IPS-18c (cell line): ENCODE data around the gene SLC38A10.
"Not testable (repeated sequence)": the region's sequence is repeated elsewhere in the genome, so short reads cannot be mapped to it uniquely, and the experiment has no call there.

Source experiments
- H3K4me3 ChIP-seq: 2 replicates; pipeline ENCODE4 v1.7.0; 2013; ENCODE audit warnings: low read depth, mild to moderate bottlenecking, low read length, moderate library complexity; ENCODE audit not compliant: insufficient read depth
- H3K9me3 ChIP-seq: one replicate; pipeline ENCODE4 v1.6.1; 2013; ENCODE audit warnings: mild to moderate bottlenecking, low read length, moderate library complexity; ENCODE audit not compliant: control insufficient read depth, insufficient read depth

SLC38A10 gene

GRCh38 chr17:81234506-81234855 lies 60.6 kb downstream of the SLC38A10 start:
- no peaks in the 10 kb centered on the region for H3K9me3 ChIP-seq
- H3K4me3 ChIP-seq: no peak overlapping the region

GRCh38 chr17:81233811-81234505 lies 61.1 kb downstream of the SLC38A10 start:
- H3K9me3 ChIP-seq: no peaks in the 10 kb centered on the region
- H3K4me3 ChIP-seq: no peak overlapping the region

- Histone ChIP-seq H3K9me3 (no peaks in the 10 kb centered on the region), H3K4me3 (no peak overlapping the region)
Measured at GRCh38 chr17:81233316-81233715, 61.8 kb downstream of the SLC38A10 start.

DNA sequence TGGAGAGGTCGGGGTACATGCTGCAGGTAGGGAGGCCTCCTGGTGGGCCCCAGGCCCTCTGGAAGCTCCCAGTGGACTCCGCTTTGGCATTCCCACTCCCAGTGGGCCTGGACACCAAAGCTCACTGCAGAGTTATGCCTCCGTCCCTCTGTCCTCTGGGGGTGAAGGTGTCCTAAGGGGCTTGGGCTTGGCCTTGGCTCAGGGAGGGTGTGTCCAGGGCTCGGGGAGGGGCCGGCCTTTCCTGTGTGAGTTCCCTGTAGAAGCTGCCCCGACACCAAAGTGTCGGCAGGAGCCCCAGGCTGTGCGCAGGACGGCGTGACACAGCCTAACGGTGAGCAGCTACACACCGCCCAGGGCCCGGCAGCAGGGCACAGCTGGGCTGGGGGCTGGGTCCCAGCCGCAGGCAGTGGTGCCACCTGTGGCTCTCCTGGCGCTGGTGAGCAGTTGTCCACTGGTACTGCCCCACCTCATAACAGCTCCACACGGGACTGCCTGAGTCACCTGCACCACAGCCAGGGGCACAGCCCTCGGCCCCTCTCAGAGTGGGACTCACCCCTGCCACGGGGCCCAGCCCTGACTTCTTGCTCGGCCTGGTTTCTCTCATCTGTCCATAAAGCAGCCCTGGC lies 62.4 kb downstream of the SLC38A10 start:
- no peak overlapping the region for H3K4me3 ChIP-seq
- no peaks in the 10 kb centered on the region for H3K9me3 ChIP-seq

- no peaks in the 10 kb centered on the region for H3K9me3 ChIP-seq
- no peak overlapping the region for H3K4me3 ChIP-seq
Measured at GRCh38 chr17:81231766-81232581, 63.1 kb downstream of the SLC38A10 start.

GRCh38 chr17:81231121-81231645 lies 63.9 kb downstream of the SLC38A10 start:
- no peak overlapping the region for H3K4me3 ChIP-seq

DNA sequence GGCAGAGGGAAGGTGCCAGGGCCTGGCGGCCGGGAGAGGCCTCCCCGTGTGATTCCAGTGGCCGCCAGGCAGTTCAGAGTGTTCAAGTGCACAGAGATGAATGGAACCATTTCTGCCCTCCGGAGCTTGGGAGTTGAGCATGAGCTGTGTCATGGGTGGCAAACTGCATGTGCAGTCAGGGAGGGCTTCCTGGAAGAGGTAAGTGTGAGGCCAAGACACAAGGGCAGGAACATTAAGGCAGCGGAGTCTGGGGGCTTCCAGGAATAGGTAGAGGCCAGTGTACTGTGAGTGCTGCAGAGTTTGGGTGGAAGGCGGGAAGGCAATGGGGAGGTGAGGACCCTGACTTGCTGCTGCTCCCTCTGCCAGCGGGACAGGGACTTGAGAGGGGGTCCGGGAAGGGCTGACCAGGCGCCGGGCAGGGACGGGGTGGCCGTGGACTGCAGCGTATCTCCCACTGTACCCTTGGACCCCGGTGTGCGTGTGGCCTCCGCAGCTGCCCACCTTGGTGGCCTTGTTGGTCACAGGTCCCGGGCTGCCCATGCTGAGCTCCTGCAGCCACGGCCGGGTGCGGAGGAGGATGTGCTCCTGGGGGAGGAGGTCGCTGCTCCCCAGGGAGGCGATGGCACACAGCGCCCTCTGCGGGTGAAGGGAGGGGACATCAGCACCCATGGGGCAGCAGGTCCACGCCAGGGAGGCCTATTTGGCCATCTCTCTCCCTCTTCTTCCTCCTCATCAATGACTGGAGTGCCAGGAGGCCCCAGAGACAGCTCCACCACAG lies 64.9 kb downstream of the SLC38A10 start:
- Histone ChIP-seq H3K4me3 (no peak overlapping the region), H3K9me3 (no peaks in the 10 kb centered on the region)

More at GRCh38 chr17:81231121-81231645, 63.9 kb downstream of the SLC38A10 start:
- no peaks in the 10 kb centered on the region for H3K9me3 ChIP-seq

- Histone ChIP-seq H3K9me3 (no peaks in the 10 kb centered on the region), H3K4me3 (no peak overlapping the region)
Measured at GRCh38 chr17:81229666-81229920, 65.5 kb downstream of the SLC38A10 start.

DNA sequence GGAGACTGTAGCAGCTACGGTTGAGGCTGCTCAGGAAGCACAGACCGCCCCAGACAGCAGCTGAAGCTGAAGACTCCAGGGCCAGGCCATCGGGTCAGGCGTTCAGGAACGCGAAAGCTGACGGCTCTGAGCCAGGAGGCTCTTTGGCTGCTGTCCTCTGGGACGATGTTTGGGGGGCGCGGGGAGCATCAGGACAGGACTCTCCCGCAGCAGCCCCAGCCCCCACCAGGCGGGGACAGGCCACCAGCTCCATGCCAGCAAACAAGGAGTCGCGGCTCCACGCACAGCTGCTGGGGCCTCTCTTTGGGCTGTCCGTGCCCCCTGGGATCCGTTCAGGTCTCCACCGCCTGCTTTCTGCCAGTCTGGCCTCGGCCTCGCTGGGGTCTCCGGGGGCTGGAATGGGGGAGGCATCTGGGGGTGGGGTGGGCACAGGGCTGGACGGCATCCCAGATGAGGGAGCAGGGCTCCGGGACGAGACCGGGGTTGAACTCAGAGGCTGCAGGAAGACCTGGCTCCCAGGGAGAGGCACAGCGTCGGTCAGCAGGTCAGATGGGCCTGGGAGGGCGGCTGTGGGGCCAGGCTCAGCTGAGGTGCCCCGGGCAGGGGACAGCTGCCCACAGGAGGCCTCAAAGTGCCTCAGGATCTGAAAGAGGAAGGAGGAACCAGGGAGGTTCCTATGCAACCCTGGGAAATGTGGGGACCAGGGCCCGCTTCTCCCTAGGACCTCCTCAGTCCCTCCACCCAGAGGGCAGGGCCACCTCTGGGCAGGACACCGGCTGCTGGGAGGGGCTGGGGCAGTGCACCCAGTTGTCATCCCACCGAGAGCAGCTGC lies 66.1 kb downstream of the SLC38A10 start:
- no peaks in the 10 kb centered on the region for H3K9me3 ChIP-seq
- H3K4me3 ChIP-seq: no peak overlapping the region

GRCh38 chr17:81228420-81228819 lies 66.7 kb downstream of the SLC38A10 start:
- no peaks in the 10 kb centered on the region for H3K9me3 ChIP-seq
- no peak overlapping the region for H3K4me3 ChIP-seq

DNA sequence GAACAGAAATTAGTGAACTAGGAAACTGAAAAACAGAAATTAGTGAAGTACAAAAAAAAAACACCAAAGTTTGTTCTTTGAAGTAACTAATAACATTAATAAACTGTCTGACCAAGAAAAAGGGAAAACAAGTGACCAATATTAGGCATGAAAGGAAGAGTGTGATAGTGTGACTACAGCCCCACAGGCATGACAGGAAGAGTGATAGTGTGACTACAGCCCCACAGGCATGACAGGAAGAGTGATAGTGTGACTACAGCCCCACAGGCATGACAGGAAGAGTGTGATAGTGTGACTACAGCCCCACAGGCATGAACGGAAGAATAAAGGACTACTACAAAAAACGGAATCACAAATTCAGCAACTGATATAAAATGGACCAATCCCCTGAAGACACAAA lies 67.5 kb downstream of the SLC38A10 start:
- not testable (repeated sequence) for H3K9me3 ChIP-seq

GRCh38 chr17:81223762-81224130 lies 71.4 kb downstream of the SLC38A10 start:
- peak overlapping the region; percentile 55 for H3K4me3 ChIP-seq

More for the DNA sequence above, 67.5 kb downstream of the SLC38A10 start:
- H3K4me3 ChIP-seq: not testable (repeated sequence)

GRCh38 chr17:81222906-81223761 lies 72.0 kb downstream of the SLC38A10 start, which contains the start of gene CEP131:
CEP131 (minus strand) TSS chr17:81222965; CDS start chr17:81220056, 2,909 bp downstream.
- H3K4me3 ChIP-seq: peak within 1 kb of the TSS; percentile 85
- H3K9me3 ChIP-seq: no peaks in the 10 kb centered on the region

More at GRCh38 chr17:81223762-81224130, 71.4 kb downstream of the SLC38A10 start:
- no peaks in the 10 kb centered on the region for H3K9me3 ChIP-seq

GRCh38 chr17:81222620-81222905 lies 72.5 kb downstream of the SLC38A10 start:
- no peaks in the 10 kb centered on the region for H3K9me3 ChIP-seq
- peak overlapping the region; percentile 85 for H3K4me3 ChIP-seq

GRCh38 chr17:81221842-81222619 lies 73.1 kb downstream of the SLC38A10 start:
- no peaks in the 10 kb centered on the region for H3K9me3 ChIP-seq
- peak overlapping the region; percentile 85 for H3K4me3 ChIP-seq
